GM19438 (cell line): ENCODE measurements around the gene RIMOC1.

ENCODE experiments used
- ATAC-seq: cut with Tn5 transposase; IDR thresholded peaks from one replicate; pipeline ENCODE4 v1.9.1; 2021; ENCODE audit warnings: low read depth; ENCODE audit not compliant: unreplicated experiment

The RIMOC1 gene

DNA sequence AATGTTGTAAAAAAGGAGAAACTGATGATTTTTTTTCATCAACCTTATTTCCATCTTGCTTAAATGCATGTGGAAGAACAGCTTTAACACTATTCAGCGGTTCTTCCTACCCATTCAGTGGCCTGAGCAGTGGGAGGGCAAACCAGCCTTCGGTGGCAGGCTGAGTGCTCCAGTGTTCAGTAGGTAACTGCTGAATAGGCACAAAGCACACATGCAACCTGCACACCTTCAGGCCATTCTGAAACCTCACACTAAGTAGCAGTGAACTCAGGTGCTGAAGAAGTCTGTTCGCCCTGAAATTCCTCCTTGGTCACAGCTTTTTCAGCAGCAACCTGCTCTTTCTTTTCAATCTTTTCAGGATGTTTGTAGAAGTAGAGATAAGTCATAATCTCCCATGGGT is 47.1 kb downstream of the RIMOC1 start:
- no peak for ATAC-seq
